HepG2 (cell line): ENCODE results near the gene CMTM8. TPM values are rescaled to one million over a fixed set of nuclear protein-coding genes. Genes with fewer than 3 reads are reported as not detected.

Source experiments
- CBX1 ChIP-seq: IDR thresholded peaks from one replicate; pipeline ENCODE4 v1.6.1; 2016; ENCODE audit warnings: antibody characterized with exemption, low read depth
- EEA1 ChIP-seq: sonication (generic); formaldehyde crosslinking; IDR thresholded peaks from 2 replicates; pipeline ENCODE4 v1.5.1; 2020; ENCODE audit warnings: mild to moderate bottlenecking, missing genetic modification reagents, borderline replicate concordance
- FOXA1 ChIP-seq, 2 experiments: fragments of 450-650 bp in 1 of 2; sonication (generic) in 1 of 2; formaldehyde crosslinking in 1 of 2; IDR thresholded peaks; 2 replicates each; pipeline versions ENCODE4 v1.4.0 to v1.6.1; 2016 to 2020; ENCODE audit warnings: missing genetic modification reagents in 1 of 2
- GFI1 ChIP-seq: sonication (generic); formaldehyde crosslinking; IDR thresholded peaks from 2 replicates; pipeline ENCODE4 v1.5.0; 2020; ENCODE audit warnings: missing genetic modification reagents, mild to moderate bottlenecking, borderline replicate concordance
- HDAC1 ChIP-seq: sonication (generic); formaldehyde crosslinking; IDR thresholded peaks from 2 replicates; pipeline ENCODE4 v1.5.1; 2020; ENCODE audit warnings: mild to moderate bottlenecking, missing genetic modification reagents
- HDAC2 ChIP-seq: sonication (generic); formaldehyde crosslinking; IDR thresholded peaks from 2 replicates; pipeline ENCODE4 v1.4.0; 2020; ENCODE audit warnings: missing genetic modification reagents
- HHEX ChIP-seq: IDR thresholded peaks from 2 replicates; pipeline ENCODE4 v1.6.1; 2016; ENCODE audit warnings: control low read depth
- KLF13 ChIP-seq: sonication (generic); formaldehyde crosslinking; IDR thresholded peaks from 2 replicates; pipeline ENCODE4 v1.4.0; 2020; ENCODE audit warnings: mild to moderate bottlenecking, missing genetic modification reagents
- NFIC ChIP-seq: IDR thresholded peaks from 2 replicates; pipeline ENCODE4 v1.6.1; 2012; ENCODE audit warnings: mild to moderate bottlenecking, low read length, inconsistent platforms
- SOX13 ChIP-seq, 3 experiments: fragments of 450-650 bp in 1 of 3; sonication (generic) in 1 of 3; formaldehyde crosslinking in 1 of 3; IDR thresholded peaks in 2 of 3; conservative IDR thresholded peaks in 1 of 3; 2 replicates each; pipeline versions ENCODE4 v1.5.0 to v1.6.1; 2016 to 2020; ENCODE audit warnings: antibody characterized with exemption in 1 of 3, mild to moderate bottlenecking in 1 of 3, missing compliant biosample characterization in 1 of 3, missing genetic modification reagents in 1 of 3, moderate library complexity in 1 of 3
- TARDBP ChIP-seq: sonication (generic); formaldehyde crosslinking; IDR thresholded peaks from 2 replicates; pipeline ENCODE4 v1.8.0; 2022; ENCODE audit warnings: mild to moderate bottlenecking, missing genetic modification reagents
- ZFP36L2 ChIP-seq: sonication (generic); formaldehyde crosslinking; IDR thresholded peaks from 2 replicates; pipeline ENCODE4 v1.4.0; 2020; ENCODE audit warnings: missing genetic modification reagents
- ZNF333 ChIP-seq: sonication (generic); formaldehyde crosslinking; IDR thresholded peaks from 2 replicates; pipeline ENCODE4 v1.4.0; 2020; ENCODE audit warnings: mild to moderate bottlenecking, missing genetic modification reagents, borderline replicate concordance
- polyA plus RNA-seq, 8 experiments: library from polyadenylated mRNA; depleted of rRNA in 3 of 8; stranded (reverse) in 7 of 8; unstranded in 1 of 8; fragments of >200 nt; fragmentation: Illumina TruSeq in 4 of 8; extraction: Trizol in 4 of 8; gene quantifications; 2 replicates each; pipeline versions ENCODE4 v1.2.1 to v1.2.3, GENCODE V29; 2011 to 2016; ENCODE audit warnings: low read depth in 4 of 8, missing spikeins in 1 of 8, mixed read lengths in 1 of 8; ENCODE audit not compliant: insufficient read depth in 1 of 8
- total RNA-seq, 5 experiments: library from RNA; depleted of rRNA; stranded (reverse); fragments of >200 nt; fragmentation: Illumina TruSeq; extraction: Trizol; gene quantifications; 2 replicates each; pipeline ENCODE4 v1.2.3, GENCODE V29; 2016; ENCODE audit warnings: low read depth in 1 of 5
- TF ChIP-seq, protein P1 (sequence below): sonication (generic); formaldehyde crosslinking; IDR thresholded peaks from 2 replicates; pipeline ENCODE4 v1.4.0; 2020; ENCODE audit warnings: missing genetic modification reagents
- TF ChIP-seq, protein P2 (sequence below): sonication (generic); formaldehyde crosslinking; IDR thresholded peaks from 2 replicates; pipeline ENCODE4 v1.5.0; 2020; ENCODE audit warnings: missing genetic modification reagents
- TF ChIP-seq, protein P3 (sequence below): sonication (generic); formaldehyde crosslinking; IDR thresholded peaks from 2 replicates; pipeline ENCODE4 v1.4.0; 2020; ENCODE audit warnings: mild to moderate bottlenecking, missing genetic modification reagents
- TF ChIP-seq, protein P4 (sequence below): sonication (generic); formaldehyde crosslinking; conservative IDR thresholded peaks from 2 replicates; pipeline ENCODE4 v1.8.0; 2022; ENCODE audit warnings: mild to moderate bottlenecking, moderate library complexity, missing genetic modification reagents
- TF ChIP-seq, protein P5 (sequence below): sonication (generic); formaldehyde crosslinking; IDR thresholded peaks from 2 replicates; pipeline ENCODE4 v1.4.0; 2020; ENCODE audit warnings: missing genetic modification reagents
- TF ChIP-seq, protein P6 (sequence below): sonication (generic); formaldehyde crosslinking; IDR thresholded peaks from 2 replicates; pipeline ENCODE4 v1.4.0; 2020; ENCODE audit warnings: missing genetic modification reagents

Gene CMTM8
- total and polyA plus RNA-seq, 2 of the 13 experiments (the other 11 are each of a cell fraction or from before 2014, with no cell fraction given) = 8.9 to 15.8 TPM

DNA sequence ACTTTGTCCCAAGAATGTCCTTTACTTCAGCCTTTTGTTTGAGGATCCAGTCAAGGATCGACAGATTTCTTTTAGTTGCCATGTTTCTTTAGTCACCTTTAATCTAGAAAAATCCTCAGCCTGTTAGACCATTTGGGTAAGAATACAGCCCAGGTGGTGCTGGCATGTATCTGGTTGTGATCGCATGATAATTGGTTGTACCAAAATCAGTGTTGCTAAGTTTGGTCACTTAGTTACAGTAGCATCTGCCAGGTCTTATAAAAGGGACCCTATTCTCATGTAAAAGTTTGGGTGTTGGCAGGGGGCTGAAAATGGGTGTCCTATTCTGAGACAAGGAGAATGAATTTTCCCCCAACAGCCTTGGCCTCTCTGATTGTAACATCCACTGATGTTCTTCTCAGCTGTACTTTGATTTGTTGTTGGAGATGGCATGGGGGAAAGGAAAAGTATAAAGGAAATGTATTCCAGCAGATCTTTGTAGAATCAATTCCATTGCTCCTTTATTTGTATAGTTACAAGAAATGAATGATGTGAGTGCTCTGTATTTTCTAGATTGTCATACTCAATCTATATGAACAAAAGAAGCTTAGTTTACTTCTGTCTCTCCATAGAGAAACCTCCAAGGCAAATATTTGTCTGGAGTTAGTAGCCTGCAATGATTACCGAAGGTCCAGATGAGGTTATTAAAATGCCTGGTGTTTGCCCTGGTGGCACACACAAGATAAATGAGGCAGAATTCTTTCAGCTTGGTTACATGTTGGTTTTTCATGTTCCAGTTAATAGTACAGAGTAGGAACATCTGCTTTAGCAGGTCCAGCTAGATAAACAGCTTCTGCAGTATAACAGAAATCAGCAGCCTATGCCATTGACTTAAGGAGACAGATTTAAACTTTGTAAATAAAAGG lies 65.7 kb downstream of the CMTM8 start (continued):
- TF ChIP-seq, protein P1, sequence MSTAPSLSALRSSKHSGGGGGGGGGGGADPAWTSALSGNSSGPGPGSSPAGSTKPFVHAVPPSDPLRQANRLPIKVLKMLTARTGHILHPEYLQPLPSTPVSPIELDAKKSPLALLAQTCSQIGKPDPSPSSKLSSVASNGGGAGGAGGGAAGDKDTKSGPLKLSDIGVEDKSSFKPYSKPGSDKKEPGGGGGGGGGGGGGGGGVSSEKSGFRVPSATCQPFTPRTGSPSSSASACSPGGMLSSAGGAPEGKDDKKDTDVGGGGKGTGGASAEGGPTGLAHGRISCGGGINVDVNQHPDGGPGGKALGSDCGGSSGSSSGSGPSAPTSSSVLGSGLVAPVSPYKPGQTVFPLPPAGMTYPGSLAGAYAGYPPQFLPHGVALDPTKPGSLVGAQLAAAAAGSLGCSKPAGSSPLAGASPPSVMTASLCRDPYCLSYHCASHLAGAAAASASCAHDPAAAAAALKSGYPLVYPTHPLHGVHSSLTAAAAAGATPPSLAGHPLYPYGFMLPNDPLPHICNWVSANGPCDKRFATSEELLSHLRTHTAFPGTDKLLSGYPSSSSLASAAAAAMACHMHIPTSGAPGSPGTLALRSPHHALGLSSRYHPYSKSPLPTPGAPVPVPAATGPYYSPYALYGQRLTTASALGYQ (CRISPR knock-in tag) = no peak
- TF ChIP-seq, protein P2, sequence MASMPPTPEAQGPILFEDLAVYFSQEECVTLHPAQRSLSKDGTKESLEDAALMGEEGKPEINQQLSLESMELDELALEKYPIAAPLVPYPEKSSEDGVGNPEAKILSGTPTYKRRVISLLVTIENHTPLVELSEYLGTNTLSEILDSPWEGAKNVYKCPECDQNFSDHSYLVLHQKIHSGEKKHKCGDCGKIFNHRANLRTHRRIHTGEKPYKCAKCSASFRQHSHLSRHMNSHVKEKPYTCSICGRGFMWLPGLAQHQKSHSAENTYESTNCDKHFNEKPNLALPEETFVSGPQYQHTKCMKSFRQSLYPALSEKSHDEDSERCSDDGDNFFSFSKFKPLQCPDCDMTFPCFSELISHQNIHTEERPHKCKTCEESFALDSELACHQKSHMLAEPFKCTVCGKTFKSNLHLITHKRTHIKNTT (CRISPR knock-in tag) = no peak
- no peak for TF ChIP-seq ZNF333
- TF ChIP-seq, protein P3, sequence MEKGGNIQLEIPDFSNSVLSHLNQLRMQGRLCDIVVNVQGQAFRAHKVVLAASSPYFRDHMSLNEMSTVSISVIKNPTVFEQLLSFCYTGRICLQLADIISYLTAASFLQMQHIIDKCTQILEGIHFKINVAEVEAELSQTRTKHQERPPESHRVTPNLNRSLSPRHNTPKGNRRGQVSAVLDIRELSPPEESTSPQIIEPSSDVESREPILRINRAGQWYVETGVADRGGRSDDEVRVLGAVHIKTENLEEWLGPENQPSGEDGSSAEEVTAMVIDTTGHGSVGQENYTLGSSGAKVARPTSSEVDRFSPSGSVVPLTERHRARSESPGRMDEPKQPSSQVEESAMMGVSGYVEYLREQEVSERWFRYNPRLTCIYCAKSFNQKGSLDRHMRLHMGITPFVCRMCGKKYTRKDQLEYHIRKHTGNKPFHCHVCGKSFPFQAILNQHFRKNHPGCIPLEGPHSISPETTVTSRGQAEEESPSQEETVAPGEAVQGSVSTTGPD = peak; percentile 75
- no peak for TF ChIP-seq SOX13 (IDR thresholded peaks at IDR 0.05)
- TF ChIP-seq SOX13 (CRISPR knock-in tag; conservative IDR thresholded peaks at IDR 0.05 in 1 of 2, IDR thresholded peaks at IDR 0.05 in 1 of 2) = peak in 1 of 2 experiments; percentile 78; a peak in 2 of 4 replicates
- TF ChIP-seq ZFP36L2 (CRISPR knock-in tag) = no peak
- TF ChIP-seq, protein P4, sequence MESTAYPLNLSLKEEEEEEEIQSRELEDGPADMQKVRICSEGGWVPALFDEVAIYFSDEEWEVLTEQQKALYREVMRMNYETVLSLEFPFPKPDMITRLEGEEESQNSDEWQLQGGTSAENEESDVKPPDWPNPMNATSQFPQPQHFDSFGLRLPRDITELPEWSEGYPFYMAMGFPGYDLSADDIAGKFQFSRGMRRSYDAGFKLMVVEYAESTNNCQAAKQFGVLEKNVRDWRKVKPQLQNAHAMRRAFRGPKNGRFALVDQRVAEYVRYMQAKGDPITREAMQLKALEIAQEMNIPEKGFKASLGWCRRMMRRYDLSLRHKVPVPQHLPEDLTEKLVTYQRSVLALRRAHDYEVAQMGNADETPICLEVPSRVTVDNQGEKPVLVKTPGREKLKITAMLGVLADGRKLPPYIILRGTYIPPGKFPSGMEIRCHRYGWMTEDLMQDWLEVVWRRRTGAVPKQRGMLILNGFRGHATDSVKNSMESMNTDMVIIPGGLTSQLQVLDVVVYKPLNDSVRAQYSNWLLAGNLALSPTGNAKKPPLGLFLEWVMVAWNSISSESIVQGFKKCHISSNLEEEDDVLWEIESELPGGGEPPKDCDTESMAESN (CRISPR knock-in tag) = no peak
- no peak for TF ChIP-seq CBX1
- peak; percentile 90 for TF ChIP-seq GFI1
- TF ChIP-seq, protein P5, sequence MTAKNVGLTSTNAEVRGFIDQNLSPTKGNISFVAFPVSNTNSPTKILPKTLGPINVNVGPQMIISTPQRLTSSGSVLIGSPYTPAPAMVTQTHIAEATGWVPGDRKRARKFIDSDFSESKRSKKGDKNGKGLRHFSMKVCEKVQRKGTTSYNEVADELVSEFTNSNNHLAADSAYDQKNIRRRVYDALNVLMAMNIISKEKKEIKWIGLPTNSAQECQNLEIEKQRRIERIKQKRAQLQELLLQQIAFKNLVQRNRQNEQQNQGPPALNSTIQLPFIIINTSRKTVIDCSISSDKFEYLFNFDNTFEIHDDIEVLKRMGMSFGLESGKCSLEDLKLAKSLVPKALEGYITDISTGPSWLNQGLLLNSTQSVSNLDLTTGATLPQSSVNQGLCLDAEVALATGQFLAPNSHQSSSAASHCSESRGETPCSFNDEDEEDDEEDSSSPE (CRISPR knock-in tag) = no peak
- no peak for TF ChIP-seq HDAC1
- TF ChIP-seq NFIC = peak; percentile 40; the same call in 1 of the 2 replicates
- TF ChIP-seq HDAC2 (CRISPR knock-in tag) = 0 out of 2 replicates have a peak, but pooled peaks have one; percentile 27
- no peak for TF ChIP-seq FOXA1 (IDR thresholded peaks at IDR 0.05)
- TF ChIP-seq FOXA1 (CRISPR knock-in tag; IDR thresholded peaks at IDR 0.05) = 0 out of 2 replicates have a peak, but pooled peaks have one; percentile 10
- TF ChIP-seq, protein P6, sequence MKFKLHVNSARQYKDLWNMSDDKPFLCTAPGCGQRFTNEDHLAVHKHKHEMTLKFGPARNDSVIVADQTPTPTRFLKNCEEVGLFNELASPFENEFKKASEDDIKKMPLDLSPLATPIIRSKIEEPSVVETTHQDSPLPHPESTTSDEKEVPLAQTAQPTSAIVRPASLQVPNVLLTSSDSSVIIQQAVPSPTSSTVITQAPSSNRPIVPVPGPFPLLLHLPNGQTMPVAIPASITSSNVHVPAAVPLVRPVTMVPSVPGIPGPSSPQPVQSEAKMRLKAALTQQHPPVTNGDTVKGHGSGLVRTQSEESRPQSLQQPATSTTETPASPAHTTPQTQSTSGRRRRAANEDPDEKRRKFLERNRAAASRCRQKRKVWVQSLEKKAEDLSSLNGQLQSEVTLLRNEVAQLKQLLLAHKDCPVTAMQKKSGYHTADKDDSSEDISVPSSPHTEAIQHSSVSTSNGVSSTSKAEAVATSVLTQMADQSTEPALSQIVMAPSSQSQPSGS (CRISPR knock-in tag) = no peak
- peak; percentile 58; the same call in 1 of the 2 replicates for TF ChIP-seq HHEX (CRISPR knock-in tag)
- TF ChIP-seq TARDBP (CRISPR knock-in tag) = no peak
- TF ChIP-seq EEA1 = no peak
- no peak for TF ChIP-seq KLF13 (CRISPR knock-in tag)
